H9 (cell line): ENCODE measurements around the gene ZNF132. TPM values are rescaled to one million over a fixed set of nuclear protein-coding genes. Genes with fewer than 3 reads are reported as not detected.
A peak's percentile ranks its signal among the peaks of the same experiment; 100 is the strongest.

Experiments
- DNase-seq: peaks from one replicate; pipeline ENCODE4 v3.0.0-alpha.2; 2017
- H2AFZ ChIP-seq: one replicate; pipeline ENCODE4 v1.6.1; 2013; ENCODE audit warnings: mild to moderate bottlenecking, low read length, control low read depth, moderate library complexity
- H2AK5ac ChIP-seq: 2 replicates; pipeline ENCODE4 v1.6.1; 2013; ENCODE audit warnings: low read length, control low read depth, mixed read lengths; ENCODE audit not compliant: insufficient read length
- H2BK120ac ChIP-seq: one replicate; pipeline ENCODE4 v1.6.1; 2013; ENCODE audit warnings: low read depth, mild to moderate bottlenecking, low read length, control low read depth, inconsistent platforms; ENCODE audit not compliant: poor library complexity, severe bottlenecking
- H2BK12ac ChIP-seq: 2 replicates; pipeline ENCODE4 v1.6.1; 2013; ENCODE audit warnings: low read length, control low read depth, mixed read lengths, low read depth; ENCODE audit not compliant: insufficient read length
- H2BK15ac ChIP-seq: 2 replicates; pipeline ENCODE4 v1.6.1; 2013; ENCODE audit warnings: low read depth, low read length, control low read depth
- H2BK20ac ChIP-seq: one replicate; pipeline ENCODE4 v1.6.1; 2013; ENCODE audit warnings: low read depth, mild to moderate bottlenecking, low read length, control low read depth, inconsistent platforms; ENCODE audit not compliant: poor library complexity, severe bottlenecking
- H2BK5ac ChIP-seq: 2 replicates; pipeline ENCODE4 v1.6.1; 2013; ENCODE audit warnings: low read length, control low read depth, mixed read lengths; ENCODE audit not compliant: insufficient read length
- H3K14ac ChIP-seq: 2 replicates; pipeline ENCODE4 v1.6.1; 2013; ENCODE audit warnings: low read length, control low read depth; ENCODE audit not compliant: insufficient read depth
- H3K18ac ChIP-seq: 2 replicates; pipeline ENCODE4 v1.6.1; 2013; ENCODE audit warnings: low read depth, mild to moderate bottlenecking, mixed read lengths, low read length, control low read depth; ENCODE audit not compliant: insufficient read length
- H3K23ac ChIP-seq: 2 replicates; pipeline ENCODE4 v1.6.1; 2013; ENCODE audit warnings: low read length, control low read depth, mixed read lengths, low read depth; ENCODE audit not compliant: insufficient read length
- H3K23me2 ChIP-seq: 2 replicates; pipeline ENCODE4 v1.6.1; 2013; ENCODE audit warnings: low read depth, mild to moderate bottlenecking, mixed read lengths, low read length, control low read depth; ENCODE audit not compliant: insufficient read length, poor library complexity, severe bottlenecking
- H3K27ac ChIP-seq: 2 replicates; pipeline ENCODE4 v1.5.1; 2013; ENCODE audit warnings: low read length, control low read depth, mixed read lengths, low read depth; ENCODE audit not compliant: insufficient read length
- H3K27me3 ChIP-seq: 2 replicates; pipeline ENCODE4 v1.6.1; 2013; ENCODE audit warnings: low read length, control low read depth, inconsistent platforms; ENCODE audit not compliant: insufficient read depth
- H3K4ac ChIP-seq: 2 replicates; pipeline ENCODE4 v1.6.1; 2013; ENCODE audit warnings: low read depth, mild to moderate bottlenecking, control low read depth, inconsistent platforms, low read length, moderate library complexity
- H3K4me1 ChIP-seq: 2 replicates; pipeline ENCODE4 v1.6.1; 2013; ENCODE audit warnings: low read length, control low read depth, inconsistent platforms; ENCODE audit not compliant: insufficient read depth
- H3K4me2 ChIP-seq: 2 replicates; pipeline ENCODE4 v1.6.1; 2013; ENCODE audit warnings: low read length, control low read depth, mixed read lengths; ENCODE audit not compliant: insufficient read length, insufficient read depth
- H3K56ac ChIP-seq: 2 replicates; pipeline ENCODE4 v1.6.1; 2013; ENCODE audit warnings: low read depth, mild to moderate bottlenecking, mixed read lengths, low read length, control low read depth; ENCODE audit not compliant: insufficient read length
- H3K79me1 ChIP-seq: 2 replicates; pipeline ENCODE4 v1.6.1; 2013; ENCODE audit warnings: low read depth, mild to moderate bottlenecking, moderate library complexity, low read length, control low read depth, inconsistent platforms; ENCODE audit not compliant: insufficient read depth, poor library complexity, severe bottlenecking
- H3K79me2 ChIP-seq: 2 replicates; pipeline ENCODE4 v1.6.1; 2013; ENCODE audit warnings: low read length, control low read depth, inconsistent platforms; ENCODE audit not compliant: insufficient read depth
- H3K9ac ChIP-seq: 2 replicates; pipeline ENCODE4 v1.6.1; 2013; ENCODE audit warnings: low read length, control low read depth, mixed read lengths; ENCODE audit not compliant: insufficient read length; ENCODE audit errors: extremely low read depth
- H3K9me3 ChIP-seq: one replicate; pipeline ENCODE4 v1.6.1; 2013; ENCODE audit warnings: low read depth, low read length, inconsistent platforms; ENCODE audit not compliant: control insufficient read depth
- H3T11ph ChIP-seq: one replicate; pipeline ENCODE4 v1.6.1; 2013; ENCODE audit warnings: mild to moderate bottlenecking, low read length, control low read depth, inconsistent platforms
- H4K20me1 ChIP-seq: one replicate; pipeline ENCODE4 v1.6.1; 2013; ENCODE audit not compliant: control insufficient read depth, insufficient read length, insufficient read depth
- H4K5ac ChIP-seq: 2 replicates; pipeline ENCODE4 v1.6.1; 2013; ENCODE audit warnings: low read depth, mild to moderate bottlenecking, mixed read lengths, low read length, control low read depth; ENCODE audit not compliant: insufficient read length
- H4K8ac ChIP-seq: replicated peaks from 2 replicates; pipeline ENCODE4 v1.6.1; 2013; ENCODE audit warnings: low read length, control low read depth, mixed read lengths, low read depth; ENCODE audit not compliant: insufficient read length
- H4K91ac ChIP-seq: 2 replicates; pipeline ENCODE4 v1.6.1; 2013; ENCODE audit warnings: low read depth, mild to moderate bottlenecking, moderate library complexity, mixed read lengths, low read length, control low read depth; ENCODE audit not compliant: insufficient read length
- H3K27ac Mint-ChIP-seq, 3 experiments: 2 replicates in 2 of 3; 3 replicates in 1 of 3; pipeline ENCODE4 v1.8.0; 2020 to 2021; ENCODE audit warnings: mixed read lengths in 3 of 3, mild to moderate bottlenecking in 1 of 3, moderate library complexity in 1 of 3
- H3K27me3 Mint-ChIP-seq: 2 replicates; pipeline ENCODE4 v1.8.0; 2021; ENCODE audit warnings: low read depth, mild to moderate bottlenecking, moderate library complexity, mixed read lengths
- H3K36me3 Mint-ChIP-seq, 3 experiments: 2 replicates in 2 of 3; 3 replicates in 1 of 3; pipeline ENCODE4 v1.8.0; 2020 to 2021; ENCODE audit warnings: low read depth in 3 of 3, mixed read lengths in 3 of 3; ENCODE audit not compliant: insufficient read depth in 1 of 3
- H3K4me1 Mint-ChIP-seq, 2 experiments: 2 replicates each; pipeline ENCODE4 v1.8.0; 2020; ENCODE audit warnings: mixed read lengths in 2 of 2
- H3K4me3 Mint-ChIP-seq, 2 experiments: 2 replicates in 1 of 2; 3 replicates in 1 of 2; pipeline ENCODE4 v1.8.0; 2020 to 2021; ENCODE audit warnings: mild to moderate bottlenecking in 2 of 2, mixed read lengths in 2 of 2, moderate library complexity in 1 of 2
- H3K9me3 Mint-ChIP-seq, 2 experiments: 2 replicates in 1 of 2; 3 replicates in 1 of 2; pipeline ENCODE4 v1.8.0; 2020; ENCODE audit warnings: mild to moderate bottlenecking in 2 of 2, mixed read lengths in 2 of 2, moderate library complexity in 1 of 2
- WGBS: extraction: QIAGEN DNeasy Blood & Tissue Kit; methylation state at CpG from one replicate; pipeline ENCODE4 v1.1.7; 2013; ENCODE audit warnings: missing lambda C conversion rate, low lambda C conversion rate, mixed read lengths; ENCODE audit not compliant: insufficient read length; ENCODE audit errors: extremely low coverage; 5-methylcytosine and 5-hydroxymethylcytosine counted together
- total RNA-seq: library from RNA; stranded (reverse); gene quantifications from 2 replicates; pipeline ENCODE4 v1.2.1, GENCODE V29; 2021
- TF ChIP-seq, protein P1 (sequence below): fragments of 200-600 bp; sonication (generic); conservative IDR thresholded peaks from 3 replicates; pipeline ENCODE4 v1.8.0; 2021; ENCODE audit warnings: antibody characterized with exemption, mild to moderate bottlenecking

Gene ZNF132
- total RNA-seq, 1 experiment from 2014 or later = 0.24 TPM

DNA sequence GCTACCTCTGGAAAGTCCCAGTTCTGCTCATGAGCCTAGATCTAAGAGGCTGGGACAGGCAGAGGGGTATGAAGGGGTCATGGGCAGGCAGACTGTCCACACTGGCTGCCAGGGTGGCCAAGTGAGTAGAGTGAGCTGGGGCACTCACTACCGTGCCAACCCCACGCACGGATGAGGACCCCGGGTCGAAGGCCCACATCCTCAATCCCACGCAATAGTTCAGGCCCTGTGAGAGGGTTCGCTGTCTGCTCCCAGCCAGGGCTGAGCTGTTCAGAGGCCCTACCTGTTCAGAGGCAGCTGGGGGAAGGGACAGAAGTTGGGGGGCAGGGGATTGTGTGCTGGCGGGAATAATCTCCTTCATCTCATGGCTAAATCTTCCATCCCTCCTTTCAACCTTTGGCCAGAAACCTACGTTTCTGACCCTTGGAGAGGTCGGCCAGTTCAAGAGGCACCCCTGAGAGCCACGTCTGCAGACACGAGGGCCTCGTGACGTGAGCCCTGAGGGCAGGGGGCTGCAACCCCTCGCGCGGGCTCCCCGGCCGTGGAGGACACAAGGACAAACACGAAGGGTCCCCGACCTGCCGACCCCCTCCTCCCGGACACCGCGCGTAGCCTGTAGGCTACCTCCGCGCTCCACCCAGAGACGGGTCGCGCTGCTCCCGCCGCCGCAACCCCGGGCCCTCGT lies 53.9 kb downstream of the ZNF132 start:
- TF ChIP-seq, protein P1, sequence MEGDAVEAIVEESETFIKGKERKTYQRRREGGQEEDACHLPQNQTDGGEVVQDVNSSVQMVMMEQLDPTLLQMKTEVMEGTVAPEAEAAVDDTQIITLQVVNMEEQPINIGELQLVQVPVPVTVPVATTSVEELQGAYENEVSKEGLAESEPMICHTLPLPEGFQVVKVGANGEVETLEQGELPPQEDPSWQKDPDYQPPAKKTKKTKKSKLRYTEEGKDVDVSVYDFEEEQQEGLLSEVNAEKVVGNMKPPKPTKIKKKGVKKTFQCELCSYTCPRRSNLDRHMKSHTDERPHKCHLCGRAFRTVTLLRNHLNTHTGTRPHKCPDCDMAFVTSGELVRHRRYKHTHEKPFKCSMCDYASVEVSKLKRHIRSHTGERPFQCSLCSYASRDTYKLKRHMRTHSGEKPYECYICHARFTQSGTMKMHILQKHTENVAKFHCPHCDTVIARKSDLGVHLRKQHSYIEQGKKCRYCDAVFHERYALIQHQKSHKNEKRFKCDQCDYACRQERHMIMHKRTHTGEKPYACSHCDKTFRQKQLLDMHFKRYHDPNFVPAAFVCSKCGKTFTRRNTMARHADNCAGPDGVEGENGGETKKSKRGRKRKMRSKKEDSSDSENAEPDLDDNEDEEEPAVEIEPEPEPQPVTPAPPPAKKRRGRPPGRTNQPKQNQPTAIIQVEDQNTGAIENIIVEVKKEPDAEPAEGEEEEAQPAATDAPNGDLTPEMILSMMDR = no peak
- H4K20me1 ChIP-seq = no peaks in the 10 kb centered on the region
- no peak overlapping the region for H2BK20ac ChIP-seq
- Mint-ChIP-seq H3K4me3 (peak overlapping the region; percentile 95 to 99), H3K36me3 (peaks cover 30 to 33% (median 30%) of the 10 kb centered on the region in 3 experiments), H3K4me1 (peaks cover 22 to 33% of the 10 kb centered on the region in 2 experiments), H3K27ac (peak overlapping the region; percentile 95 to 99 (median 98); a peak in 6 of 7 replicates), H3K9me3 (no peaks in the 10 kb centered on the region), H3K27me3 (no peaks in the 10 kb centered on the region)
- H3K18ac ChIP-seq = peak overlapping the region; percentile 92
- H3K4me2 ChIP-seq = peak overlapping the region; percentile 94
- H3K27me3 ChIP-seq = no peaks in the 10 kb centered on the region
- no peak overlapping the region for H2BK12ac ChIP-seq
- DNase-seq = peak; percentile 31
- H2AK5ac ChIP-seq = no peak overlapping the region
- peak overlapping the region; percentile 10 for H4K5ac ChIP-seq
- no peak overlapping the region for H2BK5ac ChIP-seq
- H3K23me2 ChIP-seq = peaks cover 11% of the 10 kb centered on the region
- H4K8ac ChIP-seq = no peak overlapping the region
- no peaks in the 10 kb centered on the region for H3K79me1 ChIP-seq
- no peak overlapping the region for H3T11ph ChIP-seq
- H3K4me1 ChIP-seq = peaks cover 4% of the 10 kb centered on the region; the same call in 1 of the 2 replicates
- H2AFZ ChIP-seq = no peak overlapping the region
- H3K9ac ChIP-seq = peak overlapping the region; percentile 82
- no peak overlapping the region for H3K23ac ChIP-seq
- peak overlapping the region; percentile 93 for H3K14ac ChIP-seq
- no peak overlapping the region for H2BK120ac ChIP-seq
- no CpG with 5 or more reads among the region's 36 CpGs for WGBS
- peaks cover 10% of the 10 kb centered on the region; the same call in 1 of the 2 replicates for H3K79me2 ChIP-seq
- H3K9me3 ChIP-seq = no peaks in the 10 kb centered on the region
- H4K91ac ChIP-seq = no peak overlapping the region
- H3K56ac ChIP-seq = no peak overlapping the region
- H3K27ac ChIP-seq = peak overlapping the region; percentile 42
- peak overlapping the region; percentile 1; the same call in 1 of the 2 replicates for H3K4ac ChIP-seq
- H2BK15ac ChIP-seq = no peak overlapping the region
